ENCODE measurements around the gene MINDY4.
"Not testable (repeated sequence)": the region's sequence is repeated elsewhere in the genome, so short reads cannot be mapped to it uniquely, and the experiment has no call there.

MINDY4 gene

DNA sequence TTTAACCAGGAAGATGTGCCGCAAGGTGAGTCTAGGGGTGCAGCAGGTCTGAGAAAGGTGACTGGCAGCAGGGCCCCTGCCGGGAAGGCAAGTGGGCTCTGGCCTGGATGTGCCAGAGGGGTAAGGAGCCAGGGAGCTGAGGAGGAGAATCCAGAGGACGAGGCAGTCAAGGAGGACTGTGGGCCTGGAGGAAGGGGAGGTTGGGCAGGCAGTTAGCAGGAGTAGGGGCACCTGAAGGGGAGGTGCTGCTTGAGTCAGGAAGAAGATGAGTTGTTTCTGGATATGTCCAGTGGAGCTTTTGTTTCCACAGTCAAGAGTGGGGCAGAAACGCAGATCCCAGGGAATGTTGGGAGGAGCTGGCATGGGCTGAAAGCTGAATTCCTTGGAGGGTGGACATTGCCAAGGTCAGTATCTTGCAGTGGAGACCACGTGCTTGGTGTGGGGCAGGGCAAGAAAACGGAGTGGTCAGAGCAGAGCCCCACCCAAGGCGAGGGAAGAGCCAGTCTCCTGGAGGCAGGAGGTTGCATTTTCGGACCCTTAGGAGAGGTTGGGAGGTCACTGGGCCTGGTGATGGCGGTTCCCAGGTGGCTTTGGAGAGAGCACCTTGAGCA, 34.0 kb downstream of the MINDY4 start:
- no peak for FAIRE-seq

GRCh38 chr7:30805931-30806330, 34.7 kb downstream of the MINDY4 start:
- no peak for FAIRE-seq

GRCh38 chr7:30807477-30807876, 36.3 kb downstream of the MINDY4 start:
- FAIRE-seq: not testable (repeated sequence)

GRCh38 chr7:30807941-30808340, 36.7 kb downstream of the MINDY4 start:
- not testable (repeated sequence) for FAIRE-seq

GRCh38 chr7:30810986-30811385, 39.8 kb downstream of the MINDY4 start:
- no peak for FAIRE-seq

GRCh38 chr7:30812676-30813075, 41.5 kb downstream of the MINDY4 start:
- FAIRE-seq: no peak

- FAIRE-seq: no peak
Measured at GRCh38 chr7:30813466-30813865, 42.2 kb downstream of the MINDY4 start.

- no peak for FAIRE-seq
Measured at GRCh38 chr7:30814700-30815387, 43.6 kb downstream of the MINDY4 start.

- FAIRE-seq: no peak
Measured at GRCh38 chr7:30815388-30815854, 44.2 kb downstream of the MINDY4 start.

- no peak for FAIRE-seq
Measured at GRCh38 chr7:30815951-30816644, 44.9 kb downstream of the MINDY4 start.

- no peak for FAIRE-seq
Measured at GRCh38 chr7:30816645-30817370, 45.6 kb downstream of the MINDY4 start.

- no peak for FAIRE-seq
Measured at GRCh38 chr7:30817371-30817767, 46.2 kb downstream of the MINDY4 start.

GRCh38 chr7:30824821-30825720, 53.9 kb downstream of the MINDY4 start:
- FAIRE-seq: no peak

DNA sequence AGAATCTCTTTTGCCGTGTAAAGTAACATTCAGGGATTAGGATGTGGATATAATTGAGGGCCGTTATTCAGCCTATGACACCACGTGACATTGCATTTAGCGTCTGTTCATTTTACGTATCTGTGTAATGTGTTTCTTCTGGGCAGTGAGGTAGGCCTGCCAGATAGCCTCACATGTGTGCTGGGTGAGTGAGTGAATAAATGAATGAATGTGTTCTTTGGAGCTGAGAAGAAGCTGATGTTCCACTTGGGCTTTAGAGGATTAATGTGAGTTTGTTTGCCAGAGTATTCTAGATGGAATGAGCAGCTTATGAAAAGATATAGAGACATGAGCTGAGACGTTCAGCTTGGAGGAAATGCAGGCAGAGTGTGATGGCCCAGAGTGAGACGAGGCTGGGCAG, 55.0 kb downstream of the MINDY4 start:
- FAIRE-seq: no peak

- no peak for FAIRE-seq
Measured at GRCh38 chr7:30828591-30828990, 57.4 kb downstream of the MINDY4 start.

GRCh38 chr7:30829471-30829870, 58.3 kb downstream of the MINDY4 start:
- FAIRE-seq: no peak

- no peak for FAIRE-seq
Measured at GRCh38 chr7:30831227-30831626, 60.0 kb downstream of the MINDY4 start.

DNA sequence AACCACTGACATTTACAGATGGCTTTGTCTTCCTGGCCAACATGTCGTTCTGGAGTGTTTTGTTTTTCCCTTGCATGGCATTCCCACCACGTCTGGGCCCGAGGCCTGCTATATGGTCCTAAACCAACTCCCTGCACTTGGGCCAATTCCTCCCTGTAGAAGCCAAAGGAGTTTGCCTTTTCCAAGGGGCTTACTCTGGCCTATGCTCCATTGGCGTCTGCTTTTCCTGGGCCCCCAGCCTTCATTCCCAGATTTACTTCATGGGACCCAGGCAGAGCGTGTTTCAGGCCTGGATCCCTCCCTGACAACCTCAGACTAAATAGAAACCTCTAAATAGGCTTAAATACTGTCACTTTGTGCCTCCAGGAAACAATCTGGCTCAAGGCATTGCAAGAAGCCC, 60.7 kb downstream of the MINDY4 start:
- no peak for FAIRE-seq

DNA sequence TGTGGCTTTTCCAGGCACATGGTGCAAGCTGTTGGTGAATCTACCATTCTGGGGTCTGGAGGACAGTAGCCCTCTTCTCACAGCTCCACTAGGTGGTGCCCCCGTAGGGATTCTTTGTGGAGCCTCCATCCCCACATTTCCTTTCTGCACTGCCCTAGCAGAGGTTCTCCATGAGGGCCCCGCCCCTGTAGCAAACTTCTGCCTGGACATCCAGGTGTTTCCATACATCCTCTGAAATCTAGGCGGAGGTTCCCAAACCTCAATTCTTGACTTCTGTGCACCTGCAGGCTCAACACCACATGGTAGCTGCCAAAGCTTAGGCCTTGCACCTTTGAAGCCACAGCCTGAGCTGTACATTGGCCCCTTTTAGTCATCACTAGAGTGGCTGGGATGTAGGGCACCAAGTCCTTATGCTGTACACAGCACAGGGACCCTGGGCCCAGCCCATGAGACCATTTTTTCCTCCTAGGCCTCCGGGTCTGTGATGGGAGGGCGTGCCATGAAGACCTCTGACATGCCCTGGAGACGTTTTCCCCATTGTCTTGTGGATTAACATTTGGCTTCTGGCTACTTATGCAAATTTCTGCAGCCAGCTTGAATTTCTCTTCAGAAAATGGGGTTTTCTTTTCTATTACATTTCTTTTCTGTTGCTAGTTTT, 62.9 kb downstream of the MINDY4 start:
- FAIRE-seq: not testable (repeated sequence)

- no peak for FAIRE-seq
Measured at GRCh38 chr7:30835396-30835915, 64.2 kb downstream of the MINDY4 start.

GRCh38 chr7:30836991-30837390, 65.8 kb downstream of the MINDY4 start:
- FAIRE-seq: no peak

All from A204.1 (cell line).